Panc1 (cell line): ENCODE measurements around the gene FNTB. TPM values are rescaled to one million over a fixed set of nuclear protein-coding genes. Genes with fewer than 3 reads are reported as not detected.

Experiments used
- ATAC-seq: fragments of 200-7000 bp; cut with Tn5 transposase; 2 replicates; pipeline ENCODE4 v1.9.1; 2020; ENCODE audit warnings: mild to moderate bottlenecking, moderate library complexity
- BruUV-seq: library from RNA; stranded (reverse); fragments of 400-500 nt; replicated peaks from 2 replicates; lab custom pipeline; 2021; lab: Mats Ljungman, UMichigan
- CTCF ChIA-PET: fragments of 300-600 bp; sonication (Branson Sonifier 250); formaldehyde crosslinking; loops from one replicate; lab custom pipeline; 2022; ENCODE audit warnings: antibody characterized with exemption; lab: Charles Lee
- POLR2A ChIA-PET: fragments of 300-600 bp; sonication (Branson Sonifier 250); formaldehyde crosslinking; loops from one replicate; lab custom pipeline; 2022; ENCODE audit warnings: antibody characterized with exemption; lab: Charles Lee
- DNase-seq: peaks from one replicate; pipeline ENCODE4 v3.0.0-alpha.2; 2010; ENCODE audit warnings: low read depth, low spot score
- H3K27ac ChIP-seq: 2 replicates; pipeline ENCODE4 v1.5.1; 2011; ENCODE audit warnings: mild to moderate bottlenecking, low read length, inconsistent platforms
- H3K27me3 ChIP-seq: fragments of 200-500 bp; sonication (Bioruptor generic); 2 replicates; pipeline ENCODE4 v1.6.0; 2014; ENCODE audit warnings: low read length, inconsistent platforms; ENCODE audit not compliant: control insufficient read depth, insufficient read depth
- H3K36me3 ChIP-seq: fragments of 200-500 bp; sonication (Bioruptor generic); 2 replicates; pipeline ENCODE4 v1.5.1; 2014; ENCODE audit warnings: inconsistent platforms, mild to moderate bottlenecking, low read length, moderate library complexity; ENCODE audit not compliant: control insufficient read depth, insufficient read depth
- H3K4me1 ChIP-seq: 2 replicates; pipeline ENCODE4 v1.5.1; 2011; ENCODE audit warnings: inconsistent platforms, mild to moderate bottlenecking, low read length, moderate library complexity; ENCODE audit not compliant: control insufficient read depth, insufficient read depth
- H3K4me3 ChIP-seq, 2 experiments: 2 replicates each; pipeline ENCODE4 v1.5.1; 2011 to 2012; ENCODE audit warnings: low read depth in 2 of 2, low read length in 2 of 2, mild to moderate bottlenecking in 2 of 2, inconsistent platforms in 1 of 2, moderate library complexity in 1 of 2
- H3K9me3 ChIP-seq: fragments of 200-500 bp; sonication (Bioruptor generic); 2 replicates; pipeline ENCODE4 v1.5.1; 2014; ENCODE audit warnings: low read depth, mild to moderate bottlenecking, inconsistent platforms, low read length, moderate library complexity; ENCODE audit not compliant: control insufficient read depth, insufficient read depth
- POLR2AphosphoS5 ChIP-seq: IDR thresholded peaks from 2 replicates; pipeline ENCODE4 v1.6.1; 2012; ENCODE audit warnings: mild to moderate bottlenecking, low read depth, low read length, moderate library complexity
- SIN3A ChIP-seq: IDR thresholded peaks from 2 replicates; pipeline ENCODE4 v1.6.1; 2012; ENCODE audit warnings: low read depth, mild to moderate bottlenecking, low read length, moderate library complexity, borderline replicate concordance; ENCODE audit not compliant: insufficient read depth
- TCF7L2 ChIP-seq: IDR thresholded peaks from 2 replicates; pipeline ENCODE4 v1.6.1; 2011; ENCODE audit warnings: mild to moderate bottlenecking, low read depth, low read length, inconsistent platforms
- in situ Hi-C: cut with HindIII; loops from 2 replicates; pipeline ENCODE4 v1.10.0; 2016; ENCODE audit warnings: low sequenced_read_pairs, low pct_unique_long_range_greater_than_20kb
- intact Hi-C: fragments of 100-400 bp; cut with micrococcal nuclease; formaldehyde crosslinking; loops from one replicate; pipeline ENCODE4 v1.10.0; 2022; ENCODE audit not compliant: unreplicated experiment
- total RNA-seq: library from RNA; stranded (reverse); gene quantifications from one replicate; pipeline ENCODE4 v1.2.1, GENCODE V29; 2021; ENCODE audit not compliant: unreplicated experiment
- TF ChIP-seq, protein P1 (sequence below), 2 experiments: IDR thresholded peaks; 2 replicates each; pipeline ENCODE4 v1.6.1; 2011 to 2012; ENCODE audit warnings: low read depth in 2 of 2, control low read depth in 1 of 2, low read length in 1 of 2, mild to moderate bottlenecking in 1 of 2, moderate library complexity in 1 of 2; ENCODE audit not compliant: insufficient read depth in 1 of 2
- TF ChIP-seq, protein P2 (sequence below): fragments of 450-650 bp; IDR thresholded peaks from 2 replicates; pipeline ENCODE4 v1.5.1; 2017; ENCODE audit warnings: mild to moderate bottlenecking

FNTB gene
- total RNA-seq, 1 experiment from 2014 or later: 13.3 TPM

DNA sequence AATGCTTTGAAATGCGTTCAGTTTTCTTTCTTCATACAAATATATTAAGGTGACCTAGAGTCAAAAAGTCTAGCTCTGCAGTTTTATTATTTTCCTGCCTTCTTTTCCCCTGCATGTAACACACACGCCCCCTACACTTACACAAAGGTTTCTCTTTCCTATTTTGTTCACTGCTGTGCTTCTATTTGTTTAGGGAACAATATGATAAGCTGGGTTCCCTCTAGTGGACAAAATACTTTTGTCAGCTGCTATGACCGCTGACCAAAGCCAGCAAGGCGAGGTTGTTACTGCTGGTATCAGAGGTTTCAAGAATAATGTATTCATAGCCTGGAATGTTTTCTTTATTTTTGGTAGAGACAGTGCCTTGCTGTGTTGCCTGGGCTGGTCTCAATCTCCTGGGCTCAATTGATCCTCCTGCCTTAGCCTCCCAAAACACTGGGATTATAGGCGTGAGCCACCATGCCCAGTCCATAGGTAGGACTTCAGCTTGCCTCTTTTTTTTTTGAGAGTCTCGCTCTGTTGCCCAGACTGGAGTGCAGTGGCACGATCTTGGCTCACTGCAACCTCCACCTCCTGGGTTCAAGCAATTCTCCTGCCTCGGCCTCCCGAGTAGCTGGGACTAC, 33.4 kb downstream of the FNTB start:
- TF ChIP-seq, protein P1, sequence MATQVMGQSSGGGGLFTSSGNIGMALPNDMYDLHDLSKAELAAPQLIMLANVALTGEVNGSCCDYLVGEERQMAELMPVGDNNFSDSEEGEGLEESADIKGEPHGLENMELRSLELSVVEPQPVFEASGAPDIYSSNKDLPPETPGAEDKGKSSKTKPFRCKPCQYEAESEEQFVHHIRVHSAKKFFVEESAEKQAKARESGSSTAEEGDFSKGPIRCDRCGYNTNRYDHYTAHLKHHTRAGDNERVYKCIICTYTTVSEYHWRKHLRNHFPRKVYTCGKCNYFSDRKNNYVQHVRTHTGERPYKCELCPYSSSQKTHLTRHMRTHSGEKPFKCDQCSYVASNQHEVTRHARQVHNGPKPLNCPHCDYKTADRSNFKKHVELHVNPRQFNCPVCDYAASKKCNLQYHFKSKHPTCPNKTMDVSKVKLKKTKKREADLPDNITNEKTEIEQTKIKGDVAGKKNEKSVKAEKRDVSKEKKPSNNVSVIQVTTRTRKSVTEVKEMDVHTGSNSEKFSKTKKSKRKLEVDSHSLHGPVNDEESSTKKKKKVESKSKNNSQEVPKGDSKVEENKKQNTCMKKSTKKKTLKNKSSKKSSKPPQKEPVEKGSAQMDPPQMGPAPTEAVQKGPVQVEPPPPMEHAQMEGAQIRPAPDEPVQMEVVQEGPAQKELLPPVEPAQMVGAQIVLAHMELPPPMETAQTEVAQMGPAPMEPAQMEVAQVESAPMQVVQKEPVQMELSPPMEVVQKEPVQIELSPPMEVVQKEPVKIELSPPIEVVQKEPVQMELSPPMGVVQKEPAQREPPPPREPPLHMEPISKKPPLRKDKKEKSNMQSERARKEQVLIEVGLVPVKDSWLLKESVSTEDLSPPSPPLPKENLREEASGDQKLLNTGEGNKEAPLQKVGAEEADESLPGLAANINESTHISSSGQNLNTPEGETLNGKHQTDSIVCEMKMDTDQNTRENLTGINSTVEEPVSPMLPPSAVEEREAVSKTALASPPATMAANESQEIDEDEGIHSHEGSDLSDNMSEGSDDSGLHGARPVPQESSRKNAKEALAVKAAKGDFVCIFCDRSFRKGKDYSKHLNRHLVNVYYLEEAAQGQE (IDR thresholded peaks at IDR 0.05; ENCODE audit: insufficient read depth in 1 of 2, low read depth in 2 of 2, low read length in 1 of 2): no peak
- TF ChIP-seq, protein P2, sequence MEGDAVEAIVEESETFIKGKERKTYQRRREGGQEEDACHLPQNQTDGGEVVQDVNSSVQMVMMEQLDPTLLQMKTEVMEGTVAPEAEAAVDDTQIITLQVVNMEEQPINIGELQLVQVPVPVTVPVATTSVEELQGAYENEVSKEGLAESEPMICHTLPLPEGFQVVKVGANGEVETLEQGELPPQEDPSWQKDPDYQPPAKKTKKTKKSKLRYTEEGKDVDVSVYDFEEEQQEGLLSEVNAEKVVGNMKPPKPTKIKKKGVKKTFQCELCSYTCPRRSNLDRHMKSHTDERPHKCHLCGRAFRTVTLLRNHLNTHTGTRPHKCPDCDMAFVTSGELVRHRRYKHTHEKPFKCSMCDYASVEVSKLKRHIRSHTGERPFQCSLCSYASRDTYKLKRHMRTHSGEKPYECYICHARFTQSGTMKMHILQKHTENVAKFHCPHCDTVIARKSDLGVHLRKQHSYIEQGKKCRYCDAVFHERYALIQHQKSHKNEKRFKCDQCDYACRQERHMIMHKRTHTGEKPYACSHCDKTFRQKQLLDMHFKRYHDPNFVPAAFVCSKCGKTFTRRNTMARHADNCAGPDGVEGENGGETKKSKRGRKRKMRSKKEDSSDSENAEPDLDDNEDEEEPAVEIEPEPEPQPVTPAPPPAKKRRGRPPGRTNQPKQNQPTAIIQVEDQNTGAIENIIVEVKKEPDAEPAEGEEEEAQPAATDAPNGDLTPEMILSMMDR: peak; percentile 69
- in situ Hi-C loops: no loop called here
- no TSS peak for BruUV-seq
- ChIA-PET CTCF (interaction anchor here (1.1 kb wide), 1 partner anchor 33 kb away, joined by 5 read pairs; the partner anchor contains the start of gene FNTB), POLR2A (interaction anchor here (0.6 kb wide), 1 partner anchor 341 kb away, joined by 4 read pairs; no protein-coding TSS in a partner anchor)
- DNase-seq (peak; percentile 10), ATAC-seq (peak; percentile 80; the same call in 1 of the 2 replicates)
- intact Hi-C loops: no loop called here
- H3K4me3 ChIP-seq: no peak overlapping the region
- H3K27ac ChIP-seq: no peak overlapping the region
- no peaks in the 10 kb centered on the region for H3K9me3 ChIP-seq
- no peaks in the 10 kb centered on the region for H3K27me3 ChIP-seq
- no peaks in the 10 kb centered on the region; the same call in 1 of the 2 replicates for H3K36me3 ChIP-seq
- no peaks in the 10 kb centered on the region for H3K4me1 ChIP-seq

DNA sequence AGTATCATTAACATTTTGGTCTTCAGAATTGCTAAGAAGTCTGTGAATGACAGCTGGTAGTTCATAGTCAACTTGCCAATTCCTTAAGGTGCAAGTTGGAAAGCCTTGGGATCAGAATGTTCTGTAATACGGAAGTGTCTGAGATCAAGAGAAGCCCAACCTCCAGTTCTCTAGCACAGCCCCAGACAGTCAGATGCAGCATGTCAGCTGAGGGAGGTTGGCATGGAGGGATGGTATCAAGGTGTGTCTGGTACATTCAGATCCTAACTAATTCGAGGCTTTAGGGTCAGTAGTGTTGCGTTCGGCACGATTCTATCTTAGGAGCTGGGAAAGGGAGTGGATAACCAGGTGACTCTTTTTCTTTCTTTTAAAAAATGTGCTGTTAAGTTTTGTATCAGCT, 38.3 kb downstream of the FNTB start:
- in situ Hi-C loops (no loop called here), intact Hi-C loops (no loop called here)
- Histone ChIP-seq H3K9me3 (no peaks in the 10 kb centered on the region), H3K4me1 (no peaks in the 10 kb centered on the region), H3K27ac (no peak overlapping the region), H3K4me3 (no peak overlapping the region), H3K36me3 (peaks cover 4% of the 10 kb centered on the region; the same call in 1 of the 2 replicates), H3K27me3 (no peaks in the 10 kb centered on the region)
- CTCF ChIA-PET: no interaction called here
- POLR2A ChIA-PET: no interaction called here
- BruUV-seq: no TSS peak
- DNase-seq (no peak), ATAC-seq (no peak)
- TF ChIP-seq, protein P2: no peak
- TF ChIP-seq SIN3A: no peak
- no peak for TF ChIP-seq TCF7L2
- TF ChIP-seq, protein P1 (IDR thresholded peaks at IDR 0.05; ENCODE audit: insufficient read depth in 1 of 2, low read depth in 2 of 2, low read length in 1 of 2): no peak
- TF ChIP-seq POLR2AphosphoS5: no peak
